Measurements from ENCODE around the gene LCN10.
"Not testable (repeated sequence)": the region's sequence is repeated elsewhere in the genome, so short reads cannot be mapped to it uniquely, and the experiment has no call there.

LCN10 gene

DNA sequence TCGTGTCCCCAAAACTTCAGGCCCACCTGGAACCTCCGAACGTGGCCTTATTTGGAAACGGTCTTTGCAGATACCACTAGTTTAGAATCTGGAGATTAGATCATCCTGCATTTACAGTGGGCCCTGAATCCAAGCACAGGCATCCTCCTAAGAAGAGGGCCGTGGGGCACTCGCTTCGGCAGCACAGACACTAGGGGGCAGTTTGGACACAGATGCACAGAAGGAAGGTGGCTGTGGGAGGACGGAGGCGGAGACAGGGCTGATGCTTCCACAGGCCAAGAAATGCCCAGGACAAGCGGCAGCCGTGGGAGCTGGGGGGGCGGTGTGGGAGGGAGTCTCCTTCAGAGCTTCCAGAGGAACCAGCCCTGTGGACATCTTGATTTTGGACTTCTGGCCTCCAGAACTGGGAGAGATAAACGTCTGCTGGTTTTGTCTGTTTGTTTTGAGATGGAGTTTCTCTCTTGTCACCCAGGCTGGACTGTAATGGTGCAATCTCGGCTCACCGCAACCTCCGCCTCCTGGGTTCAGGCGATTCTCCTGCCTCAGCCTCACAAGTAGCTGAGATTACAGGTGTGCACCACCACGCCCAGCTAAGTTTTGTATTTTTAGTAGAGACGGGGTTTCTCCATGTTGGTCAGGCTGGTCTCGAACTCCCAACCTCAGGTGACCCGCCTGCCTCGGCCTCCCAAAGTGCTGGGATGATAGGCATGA is 18.2 kb upstream of the LCN10 start:
- H3K27me3 ChIP-seq, H3K9me3 ChIP-seq, H3K36me3 ChIP-seq: not testable (repeated sequence)
- Histone ChIP-seq H3K4me1 (peaks cover 17% of the 10 kb centered on the region), H3K4me3 (ENCODE audit: low read depth, low read length) (peak overlapping the region; percentile 25)
- peak; percentile 87 for DNase-seq
- peak; percentile 81 for TF ChIP-seq CTCF (IDR thresholded peaks at IDR 0.05; ENCODE audit: low read depth, low read length)

DNA sequence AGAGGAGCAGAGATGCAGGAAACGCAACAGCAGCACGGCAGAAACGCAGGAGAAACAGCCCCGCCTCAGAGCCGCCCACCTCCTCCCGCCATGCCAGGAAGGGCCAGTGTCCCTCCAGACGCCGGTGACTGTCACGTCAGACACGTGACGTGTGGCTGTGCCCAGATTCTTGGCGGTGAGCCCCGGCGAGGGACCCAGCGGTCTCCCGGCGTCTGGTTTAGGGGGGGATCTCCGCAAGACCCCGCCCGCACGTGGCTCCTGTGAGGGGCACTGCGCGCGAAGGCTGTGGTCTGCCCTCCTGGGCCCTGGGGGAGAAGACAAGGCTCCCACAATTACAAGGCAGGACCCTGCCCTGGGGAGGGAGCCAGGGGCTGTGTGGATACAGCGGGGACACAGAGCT is 17.7 kb upstream of the LCN10 start:
- Histone ChIP-seq H3K4me3 (ENCODE audit: low read depth, low read length) (peak overlapping the region; percentile 25), H3K36me3 (no peaks in the 10 kb centered on the region), H3K27me3 (no peaks in the 10 kb centered on the region), H3K4me1 (peaks cover 17% of the 10 kb centered on the region), H3K9me3 (no peaks in the 10 kb centered on the region)
- DNase-seq, result peak; percentile 75
- no peak; the same call in 1 of the 2 replicates for TF ChIP-seq CTCF (IDR thresholded peaks at IDR 0.05; ENCODE audit: low read depth, low read length)

- no peaks in the 10 kb centered on the region for H3K36me3 ChIP-seq
- no peak overlapping the region for H3K4me3 ChIP-seq (ENCODE audit: low read depth, low read length)
- H3K27me3 ChIP-seq, result no peaks in the 10 kb centered on the region
- H3K9me3 ChIP-seq, result no peaks in the 10 kb centered on the region
- peaks cover 17% of the 10 kb centered on the region for H3K4me1 ChIP-seq
- DNase-seq, result no peak
- no peak for TF ChIP-seq CTCF (IDR thresholded peaks at IDR 0.05; ENCODE audit: low read depth, low read length)
These were observed 16.9 kb upstream of the LCN10 start for GRCh38 chr9:136759436-136760325.

GRCh38 chr9:136759001-136759400 is 16.3 kb upstream of the LCN10 start:
- TF ChIP-seq CTCF (IDR thresholded peaks at IDR 0.05; ENCODE audit: low read depth, low read length), result no peak
- H3K9me3 ChIP-seq, result no peaks in the 10 kb centered on the region
- H3K36me3 ChIP-seq, result no peaks in the 10 kb centered on the region
- H3K4me3 ChIP-seq (ENCODE audit: low read depth, low read length), result no peak overlapping the region
- no peaks in the 10 kb centered on the region for H3K27me3 ChIP-seq
- H3K4me1 ChIP-seq, result peaks cover 17% of the 10 kb centered on the region
- DNase-seq, result no peak

GRCh38 chr9:136757751-136758140 is 15.0 kb upstream of the LCN10 start:
- DNase-seq, result no peak
- Histone ChIP-seq H3K9me3 (no peaks in the 10 kb centered on the region), H3K4me1 (peaks cover 14% of the 10 kb centered on the region), H3K27me3 (no peaks in the 10 kb centered on the region), H3K36me3 (no peaks in the 10 kb centered on the region), H3K4me3 (ENCODE audit: low read depth, low read length) (no peak overlapping the region)
- TF ChIP-seq CTCF (IDR thresholded peaks at IDR 0.05; ENCODE audit: low read depth, low read length), result no peak

DNA sequence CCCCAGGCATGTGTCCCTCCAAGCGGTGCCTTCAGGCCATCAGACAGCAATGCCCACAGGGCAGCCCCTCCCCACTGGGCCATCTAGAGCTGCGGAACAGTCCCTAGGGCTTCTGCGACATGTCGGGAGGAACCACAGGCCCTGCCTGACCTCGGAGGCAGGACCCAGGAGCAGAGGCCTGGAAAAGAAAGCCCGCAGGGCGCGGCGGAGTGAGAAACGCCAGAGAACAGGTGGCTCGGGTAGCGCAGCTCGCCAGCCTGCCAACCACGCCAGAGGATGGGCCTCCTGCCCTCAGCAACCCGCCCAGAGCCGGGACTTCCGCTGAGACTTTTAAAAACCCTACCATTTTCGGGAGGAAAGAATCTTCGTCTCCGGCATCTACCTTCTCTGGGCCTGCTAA is 14.6 kb upstream of the LCN10 start:
- peaks cover 14% of the 10 kb centered on the region for H3K4me1 ChIP-seq
- H3K4me3 ChIP-seq (ENCODE audit: low read depth, low read length), result no peak overlapping the region
- no peaks in the 10 kb centered on the region for H3K36me3 ChIP-seq
- no peak for TF ChIP-seq CTCF (IDR thresholded peaks at IDR 0.05; ENCODE audit: low read depth, low read length)
- H3K27me3 ChIP-seq, result no peaks in the 10 kb centered on the region
- DNase-seq, result no peak
- no peaks in the 10 kb centered on the region for H3K9me3 ChIP-seq

Measured in BE2C (cell line).